CD4-positive, alpha-beta T cell treated with Interleukin-12 subunit alpha and Interleukin-12 subunit beta, for 1 hour (primary cell): Measurements from ENCODE around the gene AKAP6.

ENCODE experiments used
- DNase-seq: peaks from one replicate; pipeline ENCODE4 v3.0.0-alpha.2; 2020

The AKAP6 gene

DNA sequence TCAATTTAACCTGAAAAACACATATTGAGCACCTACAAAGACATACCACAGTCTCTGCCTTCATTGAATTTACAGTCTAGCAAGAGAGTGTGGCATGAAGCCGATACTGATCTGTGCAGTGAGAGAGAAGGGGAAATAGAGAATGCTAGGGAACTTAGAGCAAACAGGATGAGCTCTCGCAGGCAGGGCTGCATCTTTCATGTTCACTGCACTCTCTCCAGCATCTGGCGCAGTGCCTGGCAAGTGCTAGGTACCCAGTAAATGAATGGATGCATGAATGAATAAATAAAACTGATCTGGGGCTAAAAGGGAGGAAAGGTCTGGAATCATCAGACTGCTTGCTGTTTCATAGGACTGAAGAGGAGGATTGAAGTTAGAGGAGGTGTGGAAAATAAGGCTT, 353.1 kb downstream of the AKAP6 start:
- DNase-seq, result no peak

DNA sequence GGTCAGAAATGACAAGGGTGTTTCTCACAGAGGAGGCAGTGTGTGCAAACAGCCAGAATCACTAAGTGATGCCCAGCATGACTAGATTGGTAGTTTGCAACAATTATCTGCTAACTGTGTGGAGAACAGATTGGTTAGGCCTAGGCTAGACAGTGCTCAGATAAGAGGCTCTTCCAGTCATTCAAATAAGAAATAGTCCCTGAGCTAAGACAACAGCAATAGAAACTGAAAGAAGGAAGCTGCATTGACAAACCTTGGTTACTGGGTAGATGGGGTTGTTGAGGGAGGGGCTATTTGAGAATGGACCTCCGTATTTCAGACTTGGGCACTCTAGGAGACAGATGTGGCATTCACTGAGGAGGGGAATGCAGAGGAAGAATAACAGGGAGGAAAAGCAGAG, 354.6 kb downstream of the AKAP6 start:
- no peak for DNase-seq

DNA sequence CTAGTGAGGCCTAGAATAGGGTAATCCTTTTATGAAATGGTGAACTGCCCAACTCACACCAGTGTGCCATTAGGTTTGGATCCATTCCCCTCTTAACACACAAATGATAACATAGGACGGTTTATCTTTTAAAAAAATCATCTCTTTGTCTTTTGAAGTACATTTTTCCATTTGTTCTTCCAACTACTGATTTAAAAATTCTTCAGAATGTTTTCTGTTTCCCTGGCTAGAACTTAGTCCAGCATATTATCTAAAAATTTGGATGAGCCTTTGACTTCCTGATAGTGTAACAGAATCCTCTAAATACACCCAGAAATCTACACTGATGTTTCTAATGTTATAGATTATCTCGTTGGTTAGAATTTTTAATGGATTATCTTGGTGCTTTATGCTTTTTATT, 359.8 kb downstream of the AKAP6 start:
- DNase-seq, result no peak

DNA sequence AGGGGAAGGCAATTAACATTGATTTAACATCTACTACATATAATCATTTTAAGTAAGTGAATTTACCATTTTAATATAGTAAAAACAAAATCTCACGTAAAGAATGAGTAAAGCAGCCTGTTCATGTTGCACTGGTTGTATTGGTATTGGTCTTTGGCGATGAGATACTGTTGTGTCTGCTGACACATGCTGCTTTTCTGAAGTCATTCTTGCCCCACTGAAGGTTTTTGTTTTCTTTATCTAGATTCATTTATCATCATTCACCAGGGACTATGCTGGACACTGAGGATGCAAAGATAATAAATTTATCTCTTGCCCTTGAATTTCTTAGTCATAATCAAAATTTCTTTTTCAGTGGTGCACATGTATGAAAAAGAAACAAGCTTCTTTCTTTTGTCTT, 363.3 kb downstream of the AKAP6 start:
- DNase-seq, result no peak

GRCh38 chr14:32693114-32693513, 364.0 kb downstream of the AKAP6 start:
- no peak for DNase-seq

- DNase-seq, result no peak
These were observed 365.8 kb downstream of the AKAP6 start for GRCh38 chr14:32694795-32695449.

GRCh38 chr14:32696325-32697091, 367.4 kb downstream of the AKAP6 start:
- no peak for DNase-seq

DNA sequence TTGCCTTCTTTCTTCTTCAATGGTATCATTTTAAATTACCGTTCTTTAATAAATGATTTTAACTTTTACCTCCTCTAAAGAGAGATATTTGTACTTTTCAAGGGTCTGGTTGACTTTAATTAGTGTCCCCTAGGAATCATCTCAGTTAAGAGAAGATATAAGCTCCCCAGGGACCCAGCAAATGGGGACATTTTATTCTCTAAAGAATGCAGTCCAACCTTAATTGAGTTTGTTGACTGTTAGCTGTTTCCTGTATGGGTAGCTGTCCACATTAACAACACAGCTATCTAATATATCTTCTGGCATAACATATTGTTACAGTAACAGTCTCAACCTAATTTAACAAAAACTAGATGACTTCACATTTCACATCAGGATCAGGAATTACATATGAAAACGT, 368.0 kb downstream of the AKAP6 start:
- no peak for DNase-seq

- no peak for DNase-seq
These were observed 368.6 kb downstream of the AKAP6 start for GRCh38 chr14:32697704-32698103.

- DNase-seq, result no peak
These were observed 369.7 kb downstream of the AKAP6 start for GRCh38 chr14:32698831-32699230.

DNA sequence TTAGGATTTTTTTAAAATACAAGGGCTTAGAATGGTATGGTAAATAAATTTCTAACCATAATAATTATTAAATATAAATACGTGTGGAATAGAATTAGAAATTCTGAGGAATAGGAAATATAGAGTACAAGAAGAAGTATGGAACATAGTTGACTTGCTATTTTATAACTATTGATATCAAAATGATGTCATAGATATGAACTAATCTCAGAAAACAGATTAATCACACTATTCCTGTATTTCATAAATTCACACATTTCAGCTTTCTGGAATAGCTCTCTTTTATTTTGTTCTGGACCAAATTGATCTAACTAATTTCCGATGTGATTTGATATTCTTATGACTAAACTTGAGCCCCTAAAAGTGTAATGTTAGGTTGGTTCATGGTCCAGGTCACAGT, 372.4 kb downstream of the AKAP6 start:
- DNase-seq, result no peak

GRCh38 chr14:32702088-32702487, 373.0 kb downstream of the AKAP6 start:
- DNase-seq, result no peak

DNA sequence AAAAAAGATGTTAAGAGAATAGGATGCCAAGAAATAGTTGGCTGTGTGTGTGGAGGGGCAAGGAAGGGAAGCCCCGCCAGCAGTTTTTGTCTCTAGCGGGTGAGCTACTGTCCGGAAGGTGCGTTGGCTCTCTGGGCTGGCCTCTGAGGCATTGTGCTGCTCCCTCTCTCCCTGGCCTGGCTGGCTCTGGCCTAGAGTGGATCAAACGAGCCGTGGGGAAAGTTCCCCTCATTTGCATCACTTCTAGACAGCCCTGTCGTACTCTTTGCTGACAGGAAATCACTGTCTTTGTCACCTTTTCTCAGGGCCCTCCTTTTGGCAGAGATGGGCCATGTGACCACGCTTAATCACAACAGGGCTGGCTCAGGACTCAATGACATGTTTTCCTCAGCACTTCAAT, 373.5 kb downstream of the AKAP6 start:
- DNase-seq, result peak; percentile 20

DNA sequence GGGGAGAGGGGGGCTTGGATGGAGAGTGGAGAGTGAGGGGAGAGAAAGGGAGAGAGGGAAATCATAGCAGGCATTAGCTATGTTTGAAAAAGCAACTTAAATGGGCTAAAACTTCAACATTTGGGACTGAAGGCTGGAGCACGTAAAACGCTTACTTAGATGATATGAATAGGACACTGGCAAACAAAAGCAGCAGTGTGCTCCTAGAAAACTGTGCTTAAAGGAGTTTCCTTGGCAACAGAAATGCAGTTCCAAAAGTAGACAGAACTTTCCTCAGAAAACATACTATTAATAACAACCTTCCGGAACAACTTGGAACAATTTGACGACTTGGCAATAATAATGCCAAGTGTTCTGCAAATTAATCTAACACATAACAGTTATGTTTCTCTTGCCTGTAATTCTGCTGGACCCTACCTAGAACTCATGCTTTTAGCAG, 374.1 kb downstream of the AKAP6 start:
- DNase-seq, result no peak

DNA sequence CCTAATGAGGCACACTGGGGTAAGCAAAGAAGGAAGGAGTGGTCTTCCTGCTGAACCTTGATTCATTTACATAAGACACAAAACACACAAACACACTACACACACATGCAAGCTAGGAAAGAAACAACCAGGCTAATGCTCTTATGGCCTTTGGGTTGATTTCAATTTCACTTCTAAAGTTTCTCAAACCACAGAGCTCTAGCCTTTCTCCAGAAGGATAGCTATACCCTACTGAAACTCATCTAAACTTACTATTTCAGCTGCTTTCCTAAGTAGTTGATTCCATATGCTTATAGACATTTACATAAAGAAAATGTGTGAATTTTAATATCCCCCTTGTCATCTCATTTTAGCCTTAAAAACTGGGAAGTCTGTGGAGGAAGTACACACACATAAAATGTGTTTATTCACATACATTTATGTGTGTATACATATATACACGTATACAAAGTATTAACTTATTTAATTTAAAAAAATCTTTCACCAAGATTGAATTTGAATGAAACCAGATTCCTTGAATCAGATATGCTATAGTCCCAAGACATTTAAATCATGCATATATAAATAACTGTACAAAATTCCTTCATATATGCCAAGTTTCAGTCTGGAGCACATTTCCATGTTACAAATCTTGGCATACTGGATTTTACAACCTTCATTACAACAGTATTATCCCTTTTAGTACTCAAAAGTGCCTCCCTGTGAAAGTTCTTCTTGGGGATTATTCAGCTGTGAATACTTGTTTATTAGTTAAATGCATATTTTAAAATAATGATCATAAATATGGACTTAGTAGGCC, 377.8 kb downstream of the AKAP6 start:
- DNase-seq, result no peak

DNA sequence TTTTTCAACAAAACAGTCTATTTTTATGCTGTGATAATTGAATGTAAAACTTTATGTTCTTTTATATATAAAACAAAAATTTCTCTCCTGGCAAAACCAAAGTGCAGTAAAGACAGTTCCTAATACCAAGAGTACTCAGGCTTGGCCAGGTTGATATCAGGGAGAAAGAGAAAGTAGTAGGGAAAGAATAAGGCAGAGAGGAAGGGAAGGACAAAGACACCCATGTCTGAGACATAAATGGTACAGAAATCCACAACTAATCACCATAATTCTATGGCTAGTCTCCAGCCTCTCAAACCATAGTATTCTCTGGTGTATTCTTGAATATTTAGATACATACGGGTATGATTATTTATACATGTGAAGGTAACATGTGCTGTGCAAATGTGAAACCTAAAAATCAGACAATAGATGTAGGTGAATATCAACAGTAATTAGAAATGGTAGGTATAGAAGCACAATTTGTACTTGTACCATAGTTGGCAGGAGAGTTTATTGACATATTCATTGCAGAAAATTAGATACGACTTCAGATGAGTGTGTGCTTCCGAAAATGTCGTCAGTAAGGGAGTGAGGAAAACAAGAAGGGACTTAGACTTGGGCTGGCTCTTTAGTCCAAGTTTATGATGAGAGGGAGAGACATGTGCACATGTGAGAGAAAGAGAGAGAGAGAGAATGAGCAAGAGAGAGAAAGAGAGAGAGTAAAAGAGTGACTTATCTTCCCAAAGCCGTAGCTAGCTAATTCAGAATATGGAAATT, 378.8 kb downstream of the AKAP6 start:
- DNase-seq, result no peak

GRCh38 chr14:32709027-32709426, 379.9 kb downstream of the AKAP6 start:
- no peak for DNase-seq

GRCh38 chr14:32710231-32710671, 381.2 kb downstream of the AKAP6 start:
- no peak for DNase-seq

DNA sequence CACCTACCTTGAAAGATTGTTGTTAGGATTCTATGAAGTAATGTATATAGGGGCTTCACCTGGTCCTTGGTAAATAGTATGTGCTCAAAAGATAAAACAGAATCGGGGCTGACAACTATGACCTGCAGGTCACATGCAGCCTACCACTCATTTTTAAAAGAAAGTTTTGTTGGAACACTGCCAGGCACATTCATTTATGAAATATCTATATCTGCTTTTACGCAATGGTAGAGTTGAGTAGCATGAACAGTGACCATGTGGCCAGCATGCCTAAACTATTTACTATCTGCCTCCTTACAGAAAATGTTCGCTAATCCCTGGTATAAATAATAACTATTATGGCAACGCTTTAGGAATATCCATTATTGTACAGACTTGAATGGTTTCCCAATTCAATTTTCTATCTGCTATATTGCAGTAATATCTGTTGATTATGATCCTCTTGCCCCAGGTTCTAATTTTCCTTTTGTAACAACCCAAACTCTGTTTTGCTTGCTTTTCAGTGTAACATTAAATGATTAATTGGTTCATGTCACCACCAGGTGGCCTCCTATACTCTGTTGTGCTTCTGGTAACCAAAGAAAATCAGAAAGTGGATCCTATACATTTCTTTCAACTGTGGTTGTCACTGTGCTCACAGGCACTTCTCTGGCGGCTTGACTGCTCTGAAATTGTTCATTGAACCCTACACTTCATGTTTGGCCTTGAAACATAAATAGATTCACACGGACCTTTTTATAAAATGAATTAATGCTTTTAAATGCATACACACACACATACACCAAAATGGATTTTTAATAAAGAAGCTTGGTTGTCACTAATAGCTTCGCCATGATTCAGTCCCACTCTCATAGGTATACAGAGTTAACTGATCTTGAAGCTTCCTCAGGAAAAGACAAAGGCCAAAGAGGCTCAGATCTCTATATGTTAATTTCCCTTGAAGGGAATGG, 381.9 kb downstream of the AKAP6 start:
- peak; percentile 16 for DNase-seq

DNA sequence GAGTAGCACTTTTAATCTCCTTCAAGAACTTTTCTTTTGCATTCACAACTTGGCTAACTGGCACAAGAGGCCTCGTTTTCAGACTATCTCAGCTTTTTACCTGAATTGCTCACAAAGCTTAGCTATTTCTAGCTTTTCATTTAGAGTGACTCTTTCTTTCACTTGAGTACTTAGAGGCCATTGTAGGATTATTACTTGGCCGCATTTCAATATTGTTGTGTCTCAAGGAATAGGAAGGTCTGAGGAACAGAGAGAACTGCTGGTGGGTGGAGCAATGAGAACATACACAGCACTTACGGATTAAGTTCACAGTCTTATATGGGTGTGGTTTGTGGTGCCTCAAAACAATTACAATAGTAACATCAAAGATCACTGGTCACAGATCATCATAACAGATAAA, 384.8 kb downstream of the AKAP6 start:
- no peak for DNase-seq

DNA sequence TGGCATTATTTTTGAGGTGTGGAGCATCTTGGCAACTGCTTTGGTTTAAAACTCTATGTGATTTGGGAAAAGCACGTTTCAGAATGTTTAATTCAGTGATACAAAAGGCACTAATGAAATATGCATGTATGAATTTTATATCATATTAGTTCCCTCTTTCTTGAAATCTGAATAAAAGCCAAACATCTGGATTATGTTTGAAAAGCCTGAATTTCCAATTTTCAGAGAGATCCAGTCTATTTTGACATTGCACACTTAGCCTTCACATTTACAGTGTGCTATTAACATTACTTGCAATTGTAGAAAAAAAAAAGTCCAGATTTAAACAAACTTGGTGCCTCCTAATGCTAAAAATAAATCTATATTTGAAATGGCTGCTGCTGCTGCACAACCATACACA, 390.5 kb downstream of the AKAP6 start:
- no peak for DNase-seq

DNA sequence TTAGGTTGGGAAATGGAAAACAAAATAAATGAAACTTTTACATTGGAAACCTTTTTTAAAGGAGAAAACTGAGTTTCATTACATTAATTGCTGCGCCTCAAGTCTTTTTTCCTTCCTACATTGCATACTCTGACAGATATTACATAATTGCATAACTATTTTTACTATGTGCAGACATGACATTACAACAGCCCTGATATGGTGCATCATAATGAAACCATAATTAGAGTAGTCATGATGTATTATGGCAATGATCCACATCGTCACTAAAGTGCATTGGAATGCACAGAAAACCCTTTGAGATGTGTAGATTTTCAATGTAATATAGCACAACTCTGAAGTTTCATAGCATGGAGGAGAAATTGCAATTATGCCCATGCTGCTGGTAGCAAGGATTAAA, 391.8 kb downstream of the AKAP6 start:
- DNase-seq, result no peak
